ENCODE data around the gene PLEKHN1.

PLEKHN1 gene

GRCh38 chr1:1024771-1025699, 58.8 kb downstream of the PLEKHN1 start:
- no peak for DNase-seq (ENCODE audit: low read depth)

All from CMK (cell line).